Measurements from ENCODE around the gene ASIC1.

The ASIC1 gene

DNA sequence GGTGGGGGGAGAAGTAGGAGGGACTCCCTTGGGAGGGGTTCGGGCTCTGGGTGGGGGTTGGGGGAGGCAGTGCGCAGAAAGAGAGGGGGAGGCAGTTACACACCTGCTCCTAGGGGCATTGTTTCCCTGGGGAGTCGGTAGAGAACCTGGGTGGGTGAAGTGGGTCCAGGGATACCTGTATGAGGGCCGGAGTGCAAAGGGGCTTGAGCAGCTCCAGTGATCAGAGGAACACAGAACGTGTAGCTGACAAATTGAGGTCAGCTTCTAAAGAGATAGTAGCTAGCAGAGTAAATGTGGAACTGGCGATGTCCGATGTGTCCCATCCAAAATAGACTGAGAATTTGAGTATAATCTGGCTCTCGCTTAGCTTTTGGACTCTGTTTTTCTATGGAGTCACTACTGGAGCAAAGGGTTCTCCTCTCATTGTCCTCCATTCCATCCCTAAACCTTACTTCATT is 28.2 kb downstream of the ASIC1 start:
- no peak for DNase-seq (ENCODE audit: low read depth)

DNA sequence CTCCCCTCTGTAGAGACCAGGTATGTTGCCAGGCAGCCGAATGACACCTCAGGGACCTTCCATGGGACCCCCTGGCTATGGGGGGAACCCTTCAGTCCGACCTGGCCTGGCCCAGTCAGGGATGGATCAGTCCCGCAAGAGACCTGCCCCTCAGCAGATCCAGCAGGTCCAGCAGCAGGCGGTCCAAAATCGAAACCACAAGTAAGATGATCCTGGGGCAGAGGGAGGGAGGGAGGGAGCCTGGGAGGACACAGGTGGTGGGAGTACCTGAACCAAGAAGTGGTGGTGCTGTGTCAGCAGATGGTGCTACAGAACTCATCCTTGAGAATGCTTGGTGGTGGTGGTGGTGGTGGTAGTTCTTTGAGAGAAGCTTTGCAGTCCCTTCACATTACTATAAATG is 28.8 kb downstream of the ASIC1 start:
- DNase-seq (ENCODE audit: low read depth): no peak

DNA sequence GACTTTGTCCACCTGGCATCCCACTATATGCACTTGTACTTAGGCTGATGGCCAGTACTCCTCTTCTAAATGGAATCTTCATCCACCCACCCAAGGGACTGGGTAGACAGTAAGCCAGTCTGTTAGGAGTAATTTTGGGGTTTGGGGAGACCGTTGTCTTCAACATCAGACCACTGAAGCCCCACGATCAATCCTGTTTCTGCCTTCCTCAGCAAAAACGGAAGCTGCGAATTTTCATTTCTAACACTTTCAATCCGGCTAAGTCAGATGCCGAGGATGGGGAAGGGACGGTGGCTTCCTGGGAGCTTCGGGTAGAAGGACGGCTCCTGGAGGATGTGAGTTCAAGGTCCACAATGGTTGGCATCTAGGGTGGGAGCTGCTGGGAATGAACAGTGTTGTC is 29.8 kb downstream of the ASIC1 start:
- DNase-seq (ENCODE audit: low read depth): no peak

DNA sequence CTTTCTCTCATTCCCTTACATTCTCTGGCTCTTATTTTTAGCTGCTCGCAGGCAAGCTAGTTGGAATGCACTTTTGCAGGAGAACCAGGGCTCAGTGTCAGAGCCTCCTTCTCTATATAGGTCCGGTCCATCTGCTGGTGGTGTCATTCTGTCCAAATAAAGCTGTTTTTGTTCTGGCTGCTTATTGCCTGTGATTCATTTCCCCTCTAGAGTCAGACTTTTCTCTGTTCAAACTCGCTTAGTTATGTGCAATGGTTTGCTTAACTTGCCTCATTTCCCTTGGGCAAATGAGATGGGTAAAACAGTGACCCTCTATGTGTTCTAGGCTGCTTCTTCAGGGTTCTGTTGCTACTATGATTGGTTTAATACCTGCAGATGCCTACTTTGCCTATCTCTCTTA is 30.6 kb downstream of the ASIC1 start:
- DNase-seq (ENCODE audit: low read depth): no peak

DNA sequence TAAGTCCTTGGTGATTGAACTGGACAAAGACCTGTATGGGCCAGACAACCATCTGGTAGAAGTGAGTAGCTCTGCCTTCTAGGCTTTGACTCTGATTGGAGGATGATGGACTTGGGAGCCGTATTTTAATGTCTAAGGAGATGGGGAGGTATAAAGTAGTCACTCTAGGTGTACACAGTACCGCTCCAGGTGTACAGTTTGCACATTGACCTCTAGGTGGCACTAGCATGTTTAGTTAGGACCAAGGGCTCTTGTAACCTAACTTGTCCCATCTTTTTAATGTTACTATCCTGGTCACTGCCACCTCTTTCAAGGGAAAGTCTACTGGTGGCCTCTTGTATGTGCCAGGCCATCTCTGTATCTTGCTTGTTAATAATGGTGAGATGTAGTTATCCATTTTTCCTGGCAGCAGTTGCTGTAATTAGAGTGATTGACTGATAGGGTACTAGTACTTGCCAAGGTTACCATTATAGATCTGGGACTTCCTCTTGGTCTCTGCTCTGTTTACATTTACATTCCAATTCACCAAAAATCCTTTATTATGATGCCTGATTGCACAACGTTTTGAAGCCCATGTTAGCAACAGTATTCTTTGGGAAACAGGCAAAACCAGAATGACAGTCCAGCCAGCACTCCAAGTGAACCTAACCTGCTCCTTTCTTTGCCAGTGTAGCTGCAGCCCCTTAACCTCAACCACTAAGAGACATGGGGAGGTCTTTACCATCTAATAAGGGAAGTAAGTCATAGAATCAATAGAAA is 31.4 kb downstream of the ASIC1 start:
- peak; percentile 25 for DNase-seq (ENCODE audit: low read depth)

DNA sequence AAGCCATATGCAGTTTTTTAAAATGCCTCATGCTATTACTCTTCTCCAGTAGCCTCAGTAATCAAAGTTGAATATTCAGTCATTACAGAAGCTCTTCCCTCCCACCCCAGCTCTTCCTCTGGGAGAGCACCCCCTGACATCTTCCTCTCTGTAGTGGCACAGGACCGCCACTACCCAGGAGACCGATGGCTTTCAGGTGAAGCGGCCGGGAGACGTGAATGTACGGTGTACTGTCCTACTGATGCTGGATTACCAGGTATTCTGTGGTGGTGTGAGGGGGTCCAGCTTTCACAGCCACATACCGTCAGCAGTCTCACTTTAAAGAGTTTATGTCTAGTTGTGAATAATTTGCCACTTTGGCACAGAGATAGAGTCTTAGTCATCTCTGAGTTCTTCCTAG is 32.3 kb downstream of the ASIC1 start:
- DNase-seq (ENCODE audit: low read depth): no peak

DNA sequence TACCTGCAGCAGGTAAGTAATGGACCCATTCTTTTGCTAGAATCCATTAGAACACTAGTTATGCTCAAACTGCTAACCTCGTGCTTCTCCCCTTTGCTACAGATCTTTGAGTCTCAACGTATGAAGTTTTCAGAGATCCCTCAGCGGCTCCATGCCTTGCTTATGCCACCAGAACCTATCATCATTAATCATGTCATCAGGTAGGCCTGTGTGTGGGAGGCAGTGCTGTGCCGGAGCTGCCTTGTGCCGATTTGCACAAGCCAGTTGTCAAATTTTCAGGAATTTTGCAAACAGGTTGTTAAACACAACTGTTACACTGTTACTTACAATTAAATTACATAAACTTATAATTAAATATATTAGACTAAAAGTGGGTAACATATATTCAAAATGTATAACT is 33.0 kb downstream of the ASIC1 start:
- no peak for DNase-seq (ENCODE audit: low read depth)

DNA sequence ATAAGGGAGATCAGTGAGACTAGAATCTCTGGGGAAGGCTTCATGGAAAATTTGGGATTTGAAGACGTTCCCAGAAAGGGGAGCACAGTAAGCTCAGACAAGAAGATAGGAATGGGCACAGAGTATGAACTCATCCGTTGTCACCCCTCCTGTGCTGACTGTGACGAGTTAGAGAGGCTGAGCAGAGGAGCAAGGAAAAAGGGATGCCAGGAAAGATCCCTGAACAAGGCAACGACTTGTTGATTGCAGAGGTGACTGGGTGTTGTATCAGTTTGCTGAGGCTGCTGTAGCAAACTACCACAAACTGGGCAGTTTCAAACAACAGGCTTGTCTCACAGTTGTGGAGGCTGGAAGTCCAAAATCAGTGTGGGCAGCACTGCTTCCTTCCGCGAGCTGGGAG is 40.6 kb downstream of the ASIC1 start:
- DNase-seq (ENCODE audit: low read depth): no peak

DNA sequence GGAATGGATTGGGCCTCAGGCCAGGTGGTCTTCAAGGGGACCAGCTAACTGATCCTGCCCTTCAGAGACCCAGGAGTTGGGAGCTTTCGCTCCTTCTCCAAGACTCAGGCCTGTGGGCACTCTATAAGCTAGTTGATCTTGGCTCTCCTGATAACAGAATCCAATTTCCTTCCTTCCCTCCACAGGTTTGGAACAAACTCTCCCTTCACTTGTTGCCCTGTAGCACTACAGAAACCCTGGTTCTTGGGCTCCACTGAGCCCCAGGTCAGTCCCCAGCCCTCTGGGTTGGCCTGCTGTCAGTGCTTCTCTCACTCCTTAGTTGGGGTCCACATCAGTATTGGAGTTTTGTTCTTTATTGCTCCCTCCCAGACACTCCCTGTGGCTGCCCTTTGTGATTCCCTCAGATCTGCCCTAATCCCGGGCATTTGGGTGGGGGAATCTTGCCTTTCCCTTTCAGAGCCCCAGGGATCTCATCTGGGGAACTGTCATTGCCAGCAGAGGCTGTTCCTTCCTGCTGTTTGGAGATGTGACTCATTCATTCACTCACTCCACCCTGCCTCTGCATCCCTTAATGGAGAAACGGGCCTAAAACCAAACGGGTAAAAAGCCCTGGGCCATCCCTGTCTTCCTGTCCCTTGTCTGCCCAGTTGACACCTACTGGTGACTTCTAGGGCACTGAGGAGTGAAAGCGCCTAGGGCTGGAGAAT is 42.1 kb downstream of the ASIC1 start:
- DNase-seq (ENCODE audit: low read depth): no peak

DNA sequence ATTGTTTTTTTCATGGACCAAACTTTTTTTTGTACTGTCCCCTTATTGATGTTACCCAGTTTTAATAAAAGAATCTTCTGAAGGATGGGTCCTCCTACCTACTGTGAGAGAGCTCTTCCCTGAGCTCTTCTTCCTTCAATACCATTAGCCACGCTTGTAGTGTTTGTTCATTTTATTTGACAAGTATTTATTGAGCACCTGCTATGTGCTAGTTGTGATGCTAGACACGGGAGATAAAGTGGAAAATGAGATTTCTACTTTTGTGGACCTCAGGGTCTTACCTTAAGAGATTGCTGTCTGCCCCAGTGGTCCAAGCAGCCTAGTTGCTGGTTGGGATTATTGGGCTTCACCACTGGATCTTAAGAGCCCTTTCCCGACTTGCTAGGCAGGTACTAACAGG is 43.2 kb downstream of the ASIC1 start:
- DNase-seq (ENCODE audit: low read depth): no peak

DNA sequence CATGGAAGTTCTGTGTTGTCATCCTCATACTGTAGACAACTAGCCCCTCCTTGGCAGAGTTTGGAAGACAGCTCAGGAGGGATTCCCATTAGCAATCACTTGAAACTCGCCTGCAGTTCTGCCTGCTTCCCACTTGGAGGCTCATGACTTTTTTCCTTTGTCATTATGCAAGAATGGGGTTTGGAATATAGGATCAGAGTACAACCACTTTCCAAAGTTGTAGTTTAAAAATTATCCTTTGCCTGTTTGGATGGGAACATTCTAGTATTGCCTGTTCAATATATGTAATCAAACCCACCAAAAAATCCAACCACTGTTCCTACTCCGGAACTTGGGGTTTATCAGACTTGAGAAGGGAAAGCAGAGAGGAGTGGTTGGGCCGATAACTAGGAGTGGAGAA is 44.3 kb downstream of the ASIC1 start:
- DNase-seq (ENCODE audit: low read depth): no peak

DNA sequence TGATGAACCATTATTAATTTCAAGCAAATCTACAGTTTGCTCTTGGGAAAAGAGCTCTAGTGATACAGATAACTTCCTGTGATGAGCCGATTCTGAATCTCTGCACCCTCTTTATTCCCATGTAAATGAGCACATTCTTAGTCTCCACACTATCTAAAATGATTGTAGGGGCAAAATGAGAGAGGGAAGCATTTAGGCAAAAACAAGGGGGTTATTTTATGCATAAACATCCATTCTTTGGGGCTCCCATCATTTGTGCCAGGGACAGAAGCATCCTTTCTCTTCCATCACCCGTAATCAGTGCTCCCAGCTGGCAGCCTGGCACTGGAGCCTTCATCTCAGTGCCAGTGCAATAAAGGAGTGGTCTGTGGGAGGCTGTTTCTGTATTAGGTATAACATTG is 44.7 kb downstream of the ASIC1 start:
- no peak for DNase-seq (ENCODE audit: low read depth)

DNA sequence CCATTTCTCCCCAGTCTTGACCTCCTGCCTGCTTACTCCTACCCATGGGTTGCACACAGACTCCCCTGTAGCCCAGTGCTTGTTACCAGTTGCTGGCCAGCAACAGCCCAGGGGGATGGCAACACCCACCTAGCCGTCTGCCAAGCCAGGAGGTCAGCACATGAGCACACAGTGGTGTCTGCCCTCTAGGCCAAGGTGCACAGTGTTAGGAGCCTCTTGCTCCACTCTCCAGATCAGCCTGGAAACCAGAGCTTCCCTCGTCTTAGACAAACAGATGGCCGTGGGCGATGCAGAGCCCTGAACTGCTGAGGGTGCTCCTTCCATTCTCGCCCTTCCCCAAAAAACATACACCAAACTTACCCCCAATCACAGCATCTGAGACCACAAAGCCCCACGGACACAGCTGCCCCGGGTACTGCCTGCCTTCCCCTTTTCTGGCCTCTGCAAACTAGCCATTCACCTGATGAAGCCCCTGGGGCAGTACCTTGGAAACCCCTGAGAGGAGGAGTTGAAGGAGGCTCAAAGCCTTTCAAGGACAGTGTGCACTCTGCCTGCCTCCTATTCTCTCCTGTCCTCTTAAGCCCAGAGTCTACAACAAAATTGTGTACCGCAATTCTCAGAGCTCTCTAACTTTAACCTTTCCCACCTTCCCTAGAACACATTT is 45.4 kb downstream of the ASIC1 start:
- DNase-seq (ENCODE audit: low read depth): no peak

DNA sequence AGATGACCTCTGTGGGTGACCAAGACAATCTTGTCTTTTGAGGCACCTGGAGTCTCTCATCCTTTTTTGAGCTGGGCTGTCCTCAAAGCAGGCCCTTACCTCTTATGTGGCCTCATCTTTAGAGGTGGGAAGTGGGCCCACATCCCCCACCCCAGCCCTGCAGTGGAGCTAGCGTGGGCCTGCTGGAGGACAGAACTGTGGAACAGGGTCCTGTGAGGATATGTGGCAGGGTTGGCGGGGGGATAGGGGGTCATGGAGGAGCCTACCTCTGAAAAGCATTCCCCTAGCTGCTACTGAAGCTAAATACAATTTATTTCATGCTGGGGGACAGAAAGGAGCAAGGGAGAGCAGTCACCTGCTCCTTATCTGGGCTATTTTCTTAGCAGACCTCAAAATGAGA is 46.0 kb downstream of the ASIC1 start:
- DNase-seq (ENCODE audit: low read depth): no peak

DNA sequence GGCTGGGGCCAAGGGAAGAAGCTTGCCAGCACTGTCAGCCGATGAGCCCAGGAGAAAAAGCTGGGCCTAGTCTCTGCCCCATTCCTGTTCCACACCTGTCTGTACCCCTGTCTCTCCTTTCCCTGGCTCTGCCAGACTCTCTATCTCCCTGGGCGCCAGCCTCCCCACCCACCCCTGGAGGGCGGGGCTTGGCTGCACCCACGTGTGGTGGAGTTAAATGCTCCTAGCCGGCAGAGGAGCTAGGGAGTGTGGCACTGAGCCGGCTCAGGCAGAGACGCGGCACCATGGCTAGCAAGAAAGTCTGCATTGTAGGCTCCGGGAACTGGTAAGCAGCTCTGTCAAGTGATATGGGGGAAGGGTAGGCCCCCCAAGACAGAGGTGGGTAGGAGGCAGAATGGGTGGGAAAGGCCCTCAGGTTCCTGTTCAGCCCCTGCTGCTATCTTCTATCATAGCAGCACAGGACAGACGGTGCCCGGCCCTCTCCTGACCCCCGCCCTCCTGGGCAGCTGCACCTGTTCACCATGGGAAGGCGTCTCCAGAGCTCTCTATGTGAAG is 46.4 kb downstream of the ASIC1 start, which contains the start of gene GPD1:
TSS of gene GPD1 (plus strand) at position 242 of the 555 bp plus-strand sequence. CDS start at position 285, 43 bp downstream.
- no peak for DNase-seq (ENCODE audit: low read depth)

DNA sequence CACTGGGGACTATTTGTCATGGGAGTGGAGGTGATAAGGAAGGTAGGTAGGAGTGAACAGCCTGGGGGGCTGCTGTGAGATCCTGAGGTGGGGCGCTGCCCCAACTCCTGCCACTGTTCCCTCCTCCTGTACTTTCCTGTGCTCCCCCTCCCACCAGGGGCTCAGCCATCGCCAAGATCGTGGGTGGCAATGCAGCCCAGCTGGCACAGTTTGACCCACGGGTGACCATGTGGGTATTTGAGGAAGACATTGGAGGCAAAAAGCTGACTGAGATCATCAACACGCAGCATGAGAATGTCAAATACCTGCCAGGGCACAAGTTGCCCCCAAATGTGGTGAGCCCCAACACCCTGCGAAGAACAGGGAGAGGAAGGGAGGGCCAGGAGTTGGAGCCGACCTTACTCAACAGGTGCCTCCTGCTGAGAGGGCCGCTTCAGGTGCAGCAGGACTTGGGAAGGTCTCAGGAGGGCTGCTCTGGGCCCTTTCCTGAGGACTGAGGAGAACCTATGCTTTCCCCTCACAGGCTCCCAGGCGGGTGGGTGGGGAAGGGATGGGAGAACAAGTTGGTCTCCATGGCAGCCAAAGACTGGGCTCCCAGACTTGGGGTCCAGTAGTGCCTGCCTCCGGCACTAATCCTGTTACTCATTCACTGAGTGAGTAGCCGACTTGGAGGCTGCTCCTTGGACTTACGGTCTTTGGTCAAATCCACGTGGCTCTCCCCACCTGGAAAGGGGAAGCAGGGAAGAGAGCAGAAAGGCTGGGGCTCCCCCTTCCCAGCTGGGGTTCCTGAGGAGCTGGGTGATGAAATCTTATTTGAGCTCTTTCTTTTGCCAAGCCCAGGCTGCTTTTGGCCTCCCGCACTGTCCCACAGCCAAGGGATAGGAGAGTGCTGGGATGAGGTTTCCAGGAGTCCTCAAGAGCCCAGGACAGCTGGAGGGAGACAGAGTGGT is 47.3 kb downstream of the ASIC1 start:
- no peak for DNase-seq (ENCODE audit: low read depth)

DNA sequence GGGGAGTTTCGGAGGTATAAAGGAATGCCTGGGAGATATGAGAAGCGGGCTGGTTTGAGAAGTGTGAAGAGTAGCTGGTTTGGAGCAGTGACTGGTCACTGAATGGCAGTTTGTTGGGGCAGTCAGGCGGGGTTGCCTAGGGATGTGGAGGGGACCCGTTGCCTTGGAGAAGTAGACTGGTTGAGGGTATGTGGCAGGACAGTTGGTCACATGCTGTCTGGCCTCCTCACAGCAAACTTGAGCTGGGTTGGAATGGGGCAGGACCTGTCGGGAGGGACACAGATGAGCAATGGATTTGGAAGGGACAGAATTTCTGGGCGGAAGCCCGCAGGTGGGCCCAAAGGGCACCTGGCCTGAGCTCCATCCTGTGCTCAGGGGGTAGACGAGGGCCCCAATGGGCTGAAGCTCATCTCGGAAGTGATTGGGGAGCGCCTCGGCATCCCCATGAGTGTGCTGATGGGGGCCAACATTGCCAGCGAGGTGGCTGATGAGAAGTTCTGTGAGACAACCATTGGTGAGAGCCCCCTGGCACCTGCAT is 48.6 kb downstream of the ASIC1 start:
- no peak for DNase-seq (ENCODE audit: low read depth)

DNA sequence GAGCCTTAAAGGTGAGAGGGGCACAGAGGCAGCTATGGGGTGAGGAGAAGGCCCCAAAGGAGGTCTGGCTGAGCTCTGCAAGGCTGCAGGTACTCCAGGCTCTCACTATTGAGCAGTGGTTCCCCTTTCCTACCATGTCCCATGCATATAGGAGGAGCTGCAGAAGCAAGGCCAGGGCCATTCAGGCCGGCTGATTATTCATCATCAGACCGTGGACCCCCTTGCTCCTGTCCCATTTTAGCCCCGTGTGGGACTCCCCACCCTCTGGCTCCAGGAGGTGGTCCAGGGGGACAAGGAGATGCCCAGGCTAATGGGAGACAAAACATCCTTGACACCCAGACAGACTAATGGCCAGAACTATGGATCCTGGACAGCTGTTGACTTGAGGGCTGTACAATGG is 49.5 kb downstream of the ASIC1 start:
- no peak for DNase-seq (ENCODE audit: low read depth)

DNA sequence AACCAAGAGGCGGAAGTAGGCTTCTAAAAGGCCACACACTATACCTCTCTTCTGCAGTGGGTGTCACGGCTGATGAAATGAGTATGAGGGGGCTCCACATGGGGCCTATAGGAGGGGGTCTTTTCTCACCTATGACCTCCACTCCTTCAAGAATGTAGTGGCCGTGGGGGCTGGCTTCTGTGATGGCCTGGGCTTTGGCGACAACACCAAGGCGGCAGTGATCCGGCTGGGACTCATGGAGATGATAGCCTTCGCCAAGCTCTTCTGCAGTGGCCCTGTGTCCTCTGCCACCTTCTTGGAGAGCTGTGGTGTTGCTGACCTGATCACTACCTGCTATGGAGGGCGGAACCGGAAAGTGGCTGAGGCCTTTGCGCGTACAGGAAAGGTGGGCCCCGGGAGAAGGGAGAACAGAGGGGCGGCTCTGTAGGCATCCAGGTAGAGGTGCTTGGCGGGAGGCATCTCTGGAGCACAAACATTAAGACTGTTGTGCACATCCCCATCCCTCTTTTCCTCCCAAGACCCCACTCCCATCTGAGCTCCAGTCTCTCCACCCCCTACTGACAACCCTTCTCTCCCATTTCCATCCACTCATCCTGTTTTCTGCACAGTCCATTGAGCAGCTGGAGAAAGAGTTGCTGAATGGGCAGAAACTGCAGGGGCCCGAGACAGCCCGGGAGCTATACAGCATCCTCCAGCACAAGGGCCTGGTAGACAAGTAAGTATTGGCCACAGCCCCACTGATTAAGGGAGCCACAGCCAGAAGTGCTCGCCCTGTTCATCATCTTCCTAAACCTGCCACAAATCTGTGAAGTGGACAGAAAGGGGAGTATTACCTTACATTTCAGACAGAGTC is 50.2 kb downstream of the ASIC1 start:
- DNase-seq (ENCODE audit: low read depth): no peak

DNA sequence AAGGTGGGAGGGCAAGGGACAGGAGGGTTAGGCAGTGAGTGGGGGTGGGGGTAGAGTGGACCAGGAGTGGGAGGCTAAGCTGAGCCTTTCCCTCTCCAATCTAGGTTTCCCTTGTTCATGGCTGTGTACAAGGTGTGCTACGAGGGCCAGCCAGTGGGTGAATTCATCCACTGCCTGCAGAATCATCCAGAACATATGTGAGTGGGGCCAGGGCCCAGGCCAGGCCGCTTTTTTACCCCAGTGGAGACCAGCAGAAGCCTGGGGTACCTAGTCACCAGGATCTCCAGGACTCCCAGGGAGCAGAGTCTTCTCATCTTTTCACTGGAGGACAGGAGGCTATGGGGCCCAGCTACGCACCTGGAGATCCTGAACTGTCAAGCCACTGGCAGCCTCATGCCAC is 51.9 kb downstream of the ASIC1 start:
- DNase-seq (ENCODE audit: low read depth): no peak

Measured in stimulated activated CD8-positive, alpha-beta memory T cell treated with anti-CD3 and anti-CD28 coated beads, Interleukin-4, amount 100 ng/mL, for 24 hours (primary cell).